SK-N-SH (cell line): ENCODE data around the gene UBAC2. TPM values are rescaled to one million over a fixed set of nuclear protein-coding genes. Genes with fewer than 3 reads are reported as not detected.
A peak's percentile ranks its signal among the peaks of the same experiment; 100 is the strongest.

ENCODE experiments used
- CTCF ChIA-PET: fragments of 300-600, 350-600 bp; formaldehyde crosslinking; extraction: SDS; loops from one replicate; lab custom pipeline; 2021; lab: Yijun Ruan, JAX
- POLR2A ChIA-PET: fragments of 350-600 bp; sonication (Branson Sonifier 250); formaldehyde crosslinking; extraction: SDS; loops from one replicate; lab custom pipeline; 2020; ENCODE audit warnings: antibody characterized with exemption, inconsistent platforms; lab: Yijun Ruan, JAX
- DNase-seq: peaks from one replicate; pipeline ENCODE4 v3.0.0; 2012
- H2AFZ ChIP-seq: fragments of 200-600 bp; sonication (generic); 2 replicates; pipeline ENCODE4 v1.8.1; 2016; ENCODE audit warnings: antibody characterized with exemption, mild to moderate bottlenecking, low read depth
- H3F3A ChIP-seq: fragments of 200-600 bp; sonication (generic); replicated peaks from 2 replicates; pipeline ENCODE3; 2016; ENCODE audit warnings: antibody characterized with exemption, mild to moderate bottlenecking; ENCODE audit not compliant: insufficient read depth
- H3K27ac ChIP-seq, 2 experiments: fragments of 200-500 bp in 1 of 2; fragments of 200-600 bp in 1 of 2; sonication (Bioruptor generic) in 1 of 2; sonication (generic), shearing (Covaris generic) in 1 of 2; 2 replicates each; pipeline versions ENCODE4 v1.5.1 to v1.6.1; 2014 to 2016; ENCODE audit warnings: low read depth in 2 of 2, inconsistent platforms in 1 of 2, low read length in 1 of 2, mild to moderate bottlenecking in 1 of 2, mixed read lengths in 1 of 2
- H3K27me3 ChIP-seq: fragments of 200-600 bp; sonication (generic), shearing (Covaris generic); 2 replicates; pipeline ENCODE4 v1.6.1; 2016; ENCODE audit warnings: mixed run types; ENCODE audit not compliant: insufficient read depth
- H3K36me3 ChIP-seq, 2 experiments: fragments of 200-500 bp in 1 of 2; fragments of 200-600 bp in 1 of 2; sonication (Bioruptor generic) in 1 of 2; sonication (generic) in 1 of 2; replicated peaks in 1 of 2; 2 replicates each; pipeline versions ENCODE3 to v1.5.1; 2014 to 2016; ENCODE audit warnings: low read length in 1 of 2, mild to moderate bottlenecking in 1 of 2; ENCODE audit not compliant: insufficient read depth in 2 of 2, control insufficient read depth in 1 of 2
- H3K4me1 ChIP-seq, 2 experiments: fragments of 200-500 bp in 1 of 2; fragments of 200-600 bp in 1 of 2; sonication (Bioruptor generic) in 1 of 2; sonication (generic), shearing (Covaris generic) in 1 of 2; 2 replicates each; pipeline versions ENCODE4 v1.5.1 to v1.6.1; 2014 to 2016; ENCODE audit warnings: low read depth in 1 of 2, low read length in 1 of 2, mixed run types in 1 of 2; ENCODE audit not compliant: insufficient read depth in 2 of 2, control insufficient read depth in 1 of 2
- H3K4me2 ChIP-seq: fragments of 200-600 bp; sonication (generic), shearing (Covaris generic); 2 replicates; pipeline ENCODE4 v1.6.1; 2017; ENCODE audit warnings: mixed run types
- H3K4me3 ChIP-seq, 2 experiments: fragments of 200-500 bp in 1 of 2; fragments of 200-600 bp in 1 of 2; sonication (Bioruptor generic) in 1 of 2; sonication (generic), shearing (Covaris generic) in 1 of 2; 2 replicates each; pipeline versions ENCODE4 v1.5.1 to v1.8.1; 2014 to 2016; ENCODE audit warnings: low read depth in 2 of 2, inconsistent platforms in 1 of 2, low read length in 1 of 2, mild to moderate bottlenecking in 1 of 2, mixed read lengths in 1 of 2, moderate library complexity in 1 of 2
- H3K79me2 ChIP-seq: fragments of 200-600 bp; sonication (generic); 2 replicates; pipeline ENCODE4 v1.8.1; 2017; ENCODE audit warnings: mild to moderate bottlenecking; ENCODE audit not compliant: insufficient read depth
- H3K9ac ChIP-seq: fragments of 200-600 bp; sonication (generic); 2 replicates; pipeline ENCODE4 v1.6.1; 2017; ENCODE audit warnings: mixed run types
- H3K9me2 ChIP-seq: fragments of 200-600 bp; sonication (generic); 2 replicates; pipeline ENCODE4 v1.6.1; 2017; ENCODE audit warnings: mixed run types
- H3K9me3 ChIP-seq: fragments of 200-600 bp; sonication (generic); 2 replicates; pipeline ENCODE4 v1.6.1; 2017; ENCODE audit warnings: mixed run types, mild to moderate bottlenecking, moderate library complexity
- H4K20me1 ChIP-seq: fragments of 200-600 bp; sonication (generic); 2 replicates; pipeline ENCODE4 v1.6.1; 2017; ENCODE audit warnings: mild to moderate bottlenecking, mixed run types; ENCODE audit not compliant: insufficient read depth
- CHD2 ChIP-seq: fragments of 150-350 bp; IDR thresholded peaks from 2 replicates; pipeline ENCODE4 v1.6.1; 2018; ENCODE audit warnings: low read length; ENCODE audit not compliant: partially characterized antibody
- EP300 ChIP-seq, 2 experiments: IDR thresholded peaks; 2 replicates each; pipeline versions ENCODE4 v1.4.0 to v1.6.1; 2012; ENCODE audit warnings: borderline replicate concordance in 1 of 2, low read depth in 1 of 2, low read length in 1 of 2
- FOSL2 ChIP-seq: IDR thresholded peaks from 2 replicates; pipeline ENCODE4 v1.4.0; 2012; ENCODE audit warnings: low read depth, mild to moderate bottlenecking, moderate library complexity, borderline replicate concordance
- GABPA ChIP-seq: IDR thresholded peaks from 2 replicates; pipeline ENCODE4 v1.4.0; 2012; ENCODE audit warnings: low read depth, mild to moderate bottlenecking
- JUND ChIP-seq: IDR thresholded peaks from 2 replicates; pipeline ENCODE4 v1.4.0; 2012
- MEF2A ChIP-seq: IDR thresholded peaks from 2 replicates; pipeline ENCODE4 v1.4.0; 2012; ENCODE audit warnings: low read depth, borderline replicate concordance
- NFIC ChIP-seq: IDR thresholded peaks from 2 replicates; pipeline ENCODE4 v1.4.0; 2012; ENCODE audit warnings: borderline replicate concordance
- POLR2AphosphoS5 ChIP-seq: IDR thresholded peaks from 2 replicates; pipeline ENCODE4 v1.6.1; 2012; ENCODE audit warnings: low read depth, low read length
- RXRA ChIP-seq: IDR thresholded peaks from 2 replicates; pipeline ENCODE4 v1.4.0; 2012; ENCODE audit warnings: low read depth, mild to moderate bottlenecking, borderline replicate concordance
- SIN3A ChIP-seq: IDR thresholded peaks from 2 replicates; pipeline ENCODE4 v1.6.1; 2012; ENCODE audit warnings: low read depth, mild to moderate bottlenecking, low read length, moderate library complexity, borderline replicate concordance
- SMC3 ChIP-seq: IDR thresholded peaks from 2 replicates; pipeline ENCODE4 v1.6.1; 2012; ENCODE audit warnings: low read depth, low read length, improper control_type of control experiment
- TEAD4 ChIP-seq: IDR thresholded peaks from 2 replicates; pipeline ENCODE4 v1.4.0; 2012; ENCODE audit warnings: mild to moderate bottlenecking, borderline replicate concordance; ENCODE audit not compliant: insufficient read depth
- WGBS: methylation state at CpG from one replicate; pipeline ENCODE4 v1.1.6; 2017; ENCODE audit warnings: low lambda C conversion rate; 5-methylcytosine and 5-hydroxymethylcytosine counted together
- polyA plus RNA-seq, 3 experiments: library from polyadenylated mRNA; depleted of rRNA; stranded (reverse); fragments of >200 nt; gene quantifications; 2 replicates each; pipeline ENCODE4 v1.2.3, GENCODE V29; 2012
- TF ChIP-seq, protein P1 (sequence below): fragments of 200-600 bp; sonication (generic); IDR thresholded peaks from 2 replicates; pipeline ENCODE4 v1.6.1; 2017; ENCODE audit warnings: antibody characterized with exemption, mild to moderate bottlenecking, moderate library complexity
- TF ChIP-seq, protein P2 (sequence below): IDR thresholded peaks from 2 replicates; pipeline ENCODE4; 2012
- TF ChIP-seq, protein P3 (sequence below): IDR thresholded peaks from 2 replicates; pipeline ENCODE4 v1.4.0; 2012; ENCODE audit warnings: low read depth
- TF ChIP-seq, protein P4 (sequence below): IDR thresholded peaks from 2 replicates; pipeline ENCODE4 v1.6.1; 2012; ENCODE audit warnings: mild to moderate bottlenecking, low read depth, low read length, moderate library complexity

UBAC2 gene
- polyA plus RNA-seq, 1 of the 3 experiments (the other 2 are of a cell fraction), result 79.0 TPM

DNA sequence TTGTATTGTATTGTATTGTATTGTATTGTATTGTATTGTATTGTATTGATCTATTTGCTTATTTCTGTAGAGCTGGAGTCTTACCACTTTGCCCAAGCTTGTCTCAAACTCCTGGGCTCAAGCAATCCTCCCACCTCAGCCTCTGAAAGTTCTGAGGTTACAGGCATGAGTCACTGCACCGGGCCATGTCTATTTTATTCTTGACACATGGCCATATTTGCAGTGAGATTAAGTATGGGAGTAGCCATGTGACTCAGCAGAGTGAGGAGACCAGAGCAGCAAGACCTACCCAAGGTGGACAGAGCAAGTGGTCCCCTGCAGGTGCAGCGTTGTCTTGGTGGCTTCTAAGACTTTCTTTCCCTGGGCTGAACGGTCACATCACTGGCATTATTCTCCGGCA, 49.1 kb upstream of the UBAC2 start:
- H2AFZ ChIP-seq, result 0 out of 2 replicates have a peak overlapping the region, but pooled peaks have one; percentile 38
- no peak overlapping the region for H3K4me3 ChIP-seq
- peaks cover 4 to 6% of the 10 kb centered on the region in 2 experiments; a peak in 1 of 4 replicates for H3K4me1 ChIP-seq
- H4K20me1 ChIP-seq, result no peaks in the 10 kb centered on the region
- H3K27ac ChIP-seq, result peak overlapping the region in 1 of 2 experiments; percentile 59; a peak in 2 of 4 replicates
- ChIA-PET POLR2A (no interaction called here), CTCF (interaction anchor here (0.7 kb wide), 1 partner anchor 132 kb away, joined by 3 read pairs; no protein-coding TSS in a partner anchor)
- H3K9me3 ChIP-seq, result no peaks in the 10 kb centered on the region
- H3F3A ChIP-seq, result no peaks in the 10 kb centered on the region
- H3K9ac ChIP-seq, result no peak overlapping the region
- WGBS, result 76% methylated on average over 4 of the region's 4 CpGs
- no peaks in the 10 kb centered on the region for H3K27me3 ChIP-seq
- no peaks in the 10 kb centered on the region for H3K9me2 ChIP-seq
- no peak for TF ChIP-seq CHD2
- TF ChIP-seq GABPA, result no peak
- no peak for TF ChIP-seq POLR2AphosphoS5
- TF ChIP-seq, protein P1, sequence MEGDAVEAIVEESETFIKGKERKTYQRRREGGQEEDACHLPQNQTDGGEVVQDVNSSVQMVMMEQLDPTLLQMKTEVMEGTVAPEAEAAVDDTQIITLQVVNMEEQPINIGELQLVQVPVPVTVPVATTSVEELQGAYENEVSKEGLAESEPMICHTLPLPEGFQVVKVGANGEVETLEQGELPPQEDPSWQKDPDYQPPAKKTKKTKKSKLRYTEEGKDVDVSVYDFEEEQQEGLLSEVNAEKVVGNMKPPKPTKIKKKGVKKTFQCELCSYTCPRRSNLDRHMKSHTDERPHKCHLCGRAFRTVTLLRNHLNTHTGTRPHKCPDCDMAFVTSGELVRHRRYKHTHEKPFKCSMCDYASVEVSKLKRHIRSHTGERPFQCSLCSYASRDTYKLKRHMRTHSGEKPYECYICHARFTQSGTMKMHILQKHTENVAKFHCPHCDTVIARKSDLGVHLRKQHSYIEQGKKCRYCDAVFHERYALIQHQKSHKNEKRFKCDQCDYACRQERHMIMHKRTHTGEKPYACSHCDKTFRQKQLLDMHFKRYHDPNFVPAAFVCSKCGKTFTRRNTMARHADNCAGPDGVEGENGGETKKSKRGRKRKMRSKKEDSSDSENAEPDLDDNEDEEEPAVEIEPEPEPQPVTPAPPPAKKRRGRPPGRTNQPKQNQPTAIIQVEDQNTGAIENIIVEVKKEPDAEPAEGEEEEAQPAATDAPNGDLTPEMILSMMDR, result no peak
- TF ChIP-seq EP300 (IDR thresholded peaks at IDR 0.05; ENCODE audit: borderline replicate concordance in 1 of 2, low read depth in 1 of 2, low read length in 1 of 2), result no peak
- TF ChIP-seq JUND, result 0 out of 2 replicates have a peak, but pooled peaks have one; percentile 22
- no peak for TF ChIP-seq SIN3A
- TF ChIP-seq NFIC, result no peak
- TF ChIP-seq FOSL2, result peak; percentile 66
- TF ChIP-seq, protein P2, sequence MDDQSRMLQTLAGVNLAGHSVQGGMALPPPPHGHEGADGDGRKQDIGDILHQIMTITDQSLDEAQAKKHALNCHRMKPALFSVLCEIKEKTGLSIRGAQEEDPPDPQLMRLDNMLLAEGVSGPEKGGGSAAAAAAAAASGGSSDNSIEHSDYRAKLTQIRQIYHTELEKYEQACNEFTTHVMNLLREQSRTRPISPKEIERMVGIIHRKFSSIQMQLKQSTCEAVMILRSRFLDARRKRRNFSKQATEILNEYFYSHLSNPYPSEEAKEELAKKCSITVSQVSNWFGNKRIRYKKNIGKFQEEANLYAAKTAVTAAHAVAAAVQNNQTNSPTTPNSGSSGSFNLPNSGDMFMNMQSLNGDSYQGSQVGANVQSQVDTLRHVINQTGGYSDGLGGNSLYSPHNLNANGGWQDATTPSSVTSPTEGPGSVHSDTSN, result 0 out of 2 replicates have a peak, but pooled peaks have one; percentile 8
- no peak for TF ChIP-seq RXRA
- TF ChIP-seq, all 33 proteins: peak for 3
- no peak for DNase-seq
- H3K36me3 ChIP-seq, result no peaks in the 10 kb centered on the region
- no peak overlapping the region for H3K4me2 ChIP-seq
- H3K79me2 ChIP-seq, result no peaks in the 10 kb centered on the region

DNA sequence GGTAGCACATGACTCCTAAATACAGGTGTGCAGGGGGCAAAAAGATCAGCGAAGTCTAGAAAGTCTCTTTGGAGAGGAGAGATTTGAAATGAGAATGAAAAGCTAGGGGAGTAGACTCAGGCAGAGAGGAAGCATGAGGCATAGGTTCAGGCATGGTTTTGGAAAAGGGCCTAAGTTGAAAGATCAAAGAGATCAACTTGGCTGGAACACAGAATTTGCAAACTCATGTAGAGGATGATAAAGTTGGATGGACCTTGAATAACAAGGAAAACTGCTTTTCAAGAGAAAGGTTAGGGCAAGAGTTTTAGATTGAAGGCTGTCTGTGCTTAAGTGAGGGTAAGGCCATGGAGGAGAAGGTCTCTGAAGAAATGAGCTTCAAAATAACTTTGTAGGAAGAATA, 47.4 kb upstream of the UBAC2 start:
- H3F3A ChIP-seq, result no peaks in the 10 kb centered on the region
- WGBS, result 64% methylated on average over 1 of the region's 1 CpG
- CTCF ChIA-PET, result interaction anchor here (3.9 kb wide), 1 partner anchor 23 kb away, joined by 16 read pairs; no protein-coding TSS in a partner anchor
- no peaks in the 10 kb centered on the region for H3K9me2 ChIP-seq
- H3K79me2 ChIP-seq, result no peaks in the 10 kb centered on the region
- no peaks in the 10 kb centered on the region for H3K9me3 ChIP-seq
- H3K4me3 ChIP-seq, result no peak overlapping the region
- no peak overlapping the region for H2AFZ ChIP-seq
- H3K9ac ChIP-seq, result no peak overlapping the region
- H3K27me3 ChIP-seq, result no peaks in the 10 kb centered on the region; the same call in 1 of the 2 replicates
- POLR2A ChIA-PET, result no interaction called here
- H3K4me2 ChIP-seq, result no peak overlapping the region
- H4K20me1 ChIP-seq, result no peaks in the 10 kb centered on the region
- DNase-seq, result no peak
- H3K36me3 ChIP-seq, result no peaks in the 10 kb centered on the region
- H3K4me1 ChIP-seq, result peaks cover 4 to 6% of the 10 kb centered on the region in 2 experiments; a peak in 1 of 4 replicates
- TF ChIP-seq SMC3 (no peak), GABPA (no peak), CHD2 (no peak), MEF2A (no peak), JUND (no peak), POLR2AphosphoS5 (no peak), TEAD4 (no peak)
- TF ChIP-seq, protein P3, sequence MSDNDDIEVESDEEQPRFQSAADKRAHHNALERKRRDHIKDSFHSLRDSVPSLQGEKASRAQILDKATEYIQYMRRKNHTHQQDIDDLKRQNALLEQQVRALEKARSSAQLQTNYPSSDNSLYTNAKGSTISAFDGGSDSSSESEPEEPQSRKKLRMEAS, result no peak
- TF ChIP-seq, protein P4, sequence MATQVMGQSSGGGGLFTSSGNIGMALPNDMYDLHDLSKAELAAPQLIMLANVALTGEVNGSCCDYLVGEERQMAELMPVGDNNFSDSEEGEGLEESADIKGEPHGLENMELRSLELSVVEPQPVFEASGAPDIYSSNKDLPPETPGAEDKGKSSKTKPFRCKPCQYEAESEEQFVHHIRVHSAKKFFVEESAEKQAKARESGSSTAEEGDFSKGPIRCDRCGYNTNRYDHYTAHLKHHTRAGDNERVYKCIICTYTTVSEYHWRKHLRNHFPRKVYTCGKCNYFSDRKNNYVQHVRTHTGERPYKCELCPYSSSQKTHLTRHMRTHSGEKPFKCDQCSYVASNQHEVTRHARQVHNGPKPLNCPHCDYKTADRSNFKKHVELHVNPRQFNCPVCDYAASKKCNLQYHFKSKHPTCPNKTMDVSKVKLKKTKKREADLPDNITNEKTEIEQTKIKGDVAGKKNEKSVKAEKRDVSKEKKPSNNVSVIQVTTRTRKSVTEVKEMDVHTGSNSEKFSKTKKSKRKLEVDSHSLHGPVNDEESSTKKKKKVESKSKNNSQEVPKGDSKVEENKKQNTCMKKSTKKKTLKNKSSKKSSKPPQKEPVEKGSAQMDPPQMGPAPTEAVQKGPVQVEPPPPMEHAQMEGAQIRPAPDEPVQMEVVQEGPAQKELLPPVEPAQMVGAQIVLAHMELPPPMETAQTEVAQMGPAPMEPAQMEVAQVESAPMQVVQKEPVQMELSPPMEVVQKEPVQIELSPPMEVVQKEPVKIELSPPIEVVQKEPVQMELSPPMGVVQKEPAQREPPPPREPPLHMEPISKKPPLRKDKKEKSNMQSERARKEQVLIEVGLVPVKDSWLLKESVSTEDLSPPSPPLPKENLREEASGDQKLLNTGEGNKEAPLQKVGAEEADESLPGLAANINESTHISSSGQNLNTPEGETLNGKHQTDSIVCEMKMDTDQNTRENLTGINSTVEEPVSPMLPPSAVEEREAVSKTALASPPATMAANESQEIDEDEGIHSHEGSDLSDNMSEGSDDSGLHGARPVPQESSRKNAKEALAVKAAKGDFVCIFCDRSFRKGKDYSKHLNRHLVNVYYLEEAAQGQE, result no peak
- TF ChIP-seq, protein P1, result no peak
- TF ChIP-seq, protein P2, result no peak
- TF ChIP-seq, all 33 proteins: peak for 0
- H3K27ac ChIP-seq, result no peak overlapping the region
